Measurements from ENCODE around the gene RHEX. TPM values are rescaled to one million over a fixed set of nuclear protein-coding genes. Genes with fewer than 3 reads are reported as not detected.
"Not testable (repeated sequence)": the region's sequence is repeated elsewhere in the genome, so short reads cannot be mapped to it uniquely, and the experiment has no call there.

RHEX gene
- total RNA-seq, 2 donors from 2014 or later: not detected

GRCh38 chr1:206040328-206040727 lies 12.6 kb upstream of the RHEX start:
- H3K9me3 Mint-ChIP-seq: no peaks in the 10 kb centered on the region
- H3K27me3 Mint-ChIP-seq: no peaks in the 10 kb centered on the region
- H3K27ac Mint-ChIP-seq: peak overlapping the region; percentile 93
- no peak for ATAC-seq (replicated peaks)
- H3K36me3 Mint-ChIP-seq (ENCODE audit: low read depth): no peaks in the 10 kb centered on the region
- H3K4me1 Mint-ChIP-seq: peaks cover 15% of the 10 kb centered on the region
- H3K4me3 Mint-ChIP-seq: peak overlapping the region; percentile 79

GRCh38 chr1:206041640-206042039 lies 11.3 kb upstream of the RHEX start:
- Mint-ChIP-seq H3K27me3 (no peaks in the 10 kb centered on the region), H3K27ac (no peak overlapping the region), H3K36me3 (ENCODE audit: low read depth) (no peaks in the 10 kb centered on the region), H3K4me3 (peak overlapping the region; percentile 4), H3K4me1 (peaks cover 15% of the 10 kb centered on the region), H3K9me3 (no peaks in the 10 kb centered on the region)
- ATAC-seq (replicated peaks): no peak

DNA sequence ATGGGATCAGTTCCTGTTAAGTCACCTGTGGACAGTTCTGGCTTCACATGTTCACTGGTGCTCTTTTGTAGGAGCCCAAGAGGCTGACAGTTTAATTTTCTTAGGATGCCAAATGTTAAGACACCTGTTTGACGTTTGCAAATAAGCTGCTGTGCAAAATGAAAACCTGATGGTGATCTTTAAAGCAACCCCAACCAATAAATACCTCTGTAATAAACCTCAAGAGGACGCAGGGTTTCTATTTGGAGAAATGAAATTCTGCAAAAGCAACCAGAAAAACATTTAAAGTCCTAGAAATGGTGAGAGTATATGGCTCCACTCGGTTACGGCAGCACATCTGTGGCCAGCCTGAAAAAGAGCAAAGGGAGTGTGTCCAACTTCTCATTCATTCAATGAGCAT lies 5.7 kb upstream of the RHEX start:
- H3K27me3 Mint-ChIP-seq: no peaks in the 10 kb centered on the region
- H3K4me3 Mint-ChIP-seq: no peak overlapping the region
- H3K9me3 Mint-ChIP-seq: no peaks in the 10 kb centered on the region
- no peak overlapping the region for H3K27ac Mint-ChIP-seq
- no peak for ATAC-seq (replicated peaks)
- H3K4me1 Mint-ChIP-seq: peaks cover 19% of the 10 kb centered on the region
- no peaks in the 10 kb centered on the region for H3K36me3 Mint-ChIP-seq (ENCODE audit: low read depth)

GRCh38 chr1:206048582-206048981 lies 4.4 kb upstream of the RHEX start:
- Mint-ChIP-seq H3K4me3 (no peak overlapping the region), H3K4me1 (peaks cover 26% of the 10 kb centered on the region), H3K9me3 (no peaks in the 10 kb centered on the region), H3K36me3 (ENCODE audit: low read depth) (no peaks in the 10 kb centered on the region), H3K27me3 (no peaks in the 10 kb centered on the region), H3K27ac (no peak overlapping the region)
- ATAC-seq (replicated peaks): no peak

DNA sequence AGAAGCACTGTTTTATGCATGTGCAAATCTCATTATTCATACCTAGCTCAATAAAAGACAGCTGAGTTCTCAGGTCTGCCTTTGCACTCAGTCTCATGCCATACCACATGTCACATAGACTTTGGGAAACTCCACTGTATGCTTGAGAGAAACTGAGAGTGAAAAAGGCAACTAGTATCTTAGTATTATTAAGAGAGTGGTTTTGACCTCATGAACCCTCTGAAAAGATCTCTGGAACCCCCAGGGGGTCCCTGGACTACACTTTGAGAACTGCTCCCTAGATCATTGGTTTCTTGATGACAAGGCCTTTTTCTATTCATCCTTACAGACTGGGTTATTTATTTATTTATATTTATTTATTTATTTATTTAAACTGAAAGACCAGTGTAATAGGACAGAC lies 3.7 kb upstream of the RHEX start:
- Mint-ChIP-seq H3K9me3 (no peaks in the 10 kb centered on the region), H3K27ac (no peak overlapping the region), H3K4me3 (no peak overlapping the region), H3K36me3 (ENCODE audit: low read depth) (no peaks in the 10 kb centered on the region), H3K27me3 (no peaks in the 10 kb centered on the region), H3K4me1 (peaks cover 26% of the 10 kb centered on the region)
- ATAC-seq (replicated peaks): peak; percentile 63

GRCh38 chr1:206049919-206050600 lies 2.9 kb upstream of the RHEX start:
- ATAC-seq (replicated peaks): no peak
- no peak overlapping the region for H3K27ac Mint-ChIP-seq
- H3K9me3 Mint-ChIP-seq: no peaks in the 10 kb centered on the region
- H3K4me1 Mint-ChIP-seq: peaks cover 26% of the 10 kb centered on the region
- H3K4me3 Mint-ChIP-seq: peak overlapping the region; percentile 27
- no peaks in the 10 kb centered on the region for H3K27me3 Mint-ChIP-seq
- H3K36me3 Mint-ChIP-seq (ENCODE audit: low read depth): no peaks in the 10 kb centered on the region

- Mint-ChIP-seq H3K4me3 (peak overlapping the region; percentile 59), H3K27ac (peak overlapping the region; percentile 31), H3K4me1 (peaks cover 26% of the 10 kb centered on the region), H3K27me3 (no peaks in the 10 kb centered on the region), H3K9me3 (no peaks in the 10 kb centered on the region), H3K36me3 (ENCODE audit: low read depth) (no peaks in the 10 kb centered on the region)
- peak; percentile 91 for ATAC-seq (replicated peaks)
Observed at GRCh38 chr1:206050655-206051235, 2.2 kb upstream of the RHEX start.

DNA sequence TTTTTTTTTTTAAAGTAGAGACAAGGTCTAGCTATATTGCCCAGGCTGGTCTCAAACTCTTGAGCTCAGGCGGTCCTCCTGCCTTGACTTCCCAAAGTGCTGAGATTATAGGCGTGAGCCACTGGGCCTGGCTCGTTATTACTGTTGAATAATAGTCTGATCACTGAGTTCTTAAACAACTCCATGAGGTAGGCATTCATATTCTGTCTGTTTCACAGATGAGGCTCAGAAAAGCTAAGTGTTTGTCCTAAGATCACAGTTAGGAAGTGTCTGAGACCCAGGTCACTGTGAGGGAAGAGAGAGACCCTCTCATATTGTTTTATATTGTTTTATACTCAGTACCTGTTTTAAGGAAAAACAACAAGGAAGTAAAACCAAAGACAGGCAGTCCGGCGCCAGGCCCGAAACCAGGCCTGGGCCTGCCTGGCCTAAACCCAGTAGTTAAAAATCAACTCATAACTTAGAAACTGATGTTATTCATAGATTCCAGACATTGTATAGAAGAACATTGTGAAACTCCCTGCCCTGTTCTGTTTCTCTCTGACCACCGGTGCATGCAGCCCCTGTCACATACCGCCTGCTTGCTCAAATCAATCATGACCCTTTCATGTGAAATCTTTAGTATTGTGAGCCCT lies 625 bp upstream of the RHEX start:
- H3K27me3 Mint-ChIP-seq; H3K36me3 Mint-ChIP-seq (ENCODE audit: low read depth); H3K4me3 Mint-ChIP-seq; ATAC-seq (replicated peaks); H3K9me3 Mint-ChIP-seq; H3K27ac Mint-ChIP-seq: not testable (repeated sequence)
- peaks cover 26% of the 10 kb centered on the region for H3K4me1 Mint-ChIP-seq

GRCh38 chr1:206053616-206054015 lies 643 bp downstream of the RHEX start:
- H3K4me1 Mint-ChIP-seq: peaks cover 26% of the 10 kb centered on the region
- peak overlapping the region; percentile 60 for H3K27ac Mint-ChIP-seq
- not testable (repeated sequence) for H3K36me3 Mint-ChIP-seq (ENCODE audit: low read depth); ATAC-seq (replicated peaks); H3K9me3 Mint-ChIP-seq; H3K27me3 Mint-ChIP-seq
- peak overlapping the region; percentile 37 for H3K4me3 Mint-ChIP-seq

DNA sequence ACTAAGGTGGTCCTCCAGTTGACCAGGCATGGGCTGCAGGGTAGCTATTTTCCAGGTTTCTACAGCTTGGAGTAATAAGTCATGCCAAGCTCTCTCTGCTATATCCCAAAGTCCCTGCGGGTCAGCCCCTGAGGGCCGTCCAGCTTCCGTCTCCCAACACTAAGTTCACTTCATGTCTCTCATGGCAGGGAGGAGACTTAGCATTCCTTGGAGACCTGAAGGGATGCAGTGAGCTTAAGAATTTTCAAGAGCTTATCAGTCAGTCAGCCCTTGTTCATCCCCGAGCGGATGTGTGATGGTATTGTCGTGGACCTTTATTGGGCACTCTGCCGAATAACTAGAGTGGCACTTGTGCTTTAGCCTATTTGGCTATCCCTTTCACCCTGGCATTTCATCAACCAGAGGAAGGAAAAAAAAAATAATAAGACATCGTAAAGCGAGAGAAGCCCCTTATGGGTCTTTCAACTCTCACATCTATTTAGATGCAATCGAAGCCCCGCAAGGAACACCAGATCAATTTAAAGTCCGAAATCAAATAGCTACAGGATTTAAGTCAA lies 2.2 kb downstream of the RHEX start:
- H3K27me3 Mint-ChIP-seq; H3K4me3 Mint-ChIP-seq; H3K36me3 Mint-ChIP-seq (ENCODE audit: low read depth); ATAC-seq (replicated peaks); H3K27ac Mint-ChIP-seq; H3K9me3 Mint-ChIP-seq: not testable (repeated sequence)
- peaks cover 22% of the 10 kb centered on the region for H3K4me1 Mint-ChIP-seq

- H3K36me3 Mint-ChIP-seq (ENCODE audit: low read depth); H3K27ac Mint-ChIP-seq; H3K9me3 Mint-ChIP-seq; ATAC-seq (replicated peaks); H3K4me3 Mint-ChIP-seq; H3K27me3 Mint-ChIP-seq: not testable (repeated sequence)
- peaks cover 19% of the 10 kb centered on the region for H3K4me1 Mint-ChIP-seq
Observed at GRCh38 chr1:206055639-206056323, 2.8 kb downstream of the RHEX start.

DNA sequence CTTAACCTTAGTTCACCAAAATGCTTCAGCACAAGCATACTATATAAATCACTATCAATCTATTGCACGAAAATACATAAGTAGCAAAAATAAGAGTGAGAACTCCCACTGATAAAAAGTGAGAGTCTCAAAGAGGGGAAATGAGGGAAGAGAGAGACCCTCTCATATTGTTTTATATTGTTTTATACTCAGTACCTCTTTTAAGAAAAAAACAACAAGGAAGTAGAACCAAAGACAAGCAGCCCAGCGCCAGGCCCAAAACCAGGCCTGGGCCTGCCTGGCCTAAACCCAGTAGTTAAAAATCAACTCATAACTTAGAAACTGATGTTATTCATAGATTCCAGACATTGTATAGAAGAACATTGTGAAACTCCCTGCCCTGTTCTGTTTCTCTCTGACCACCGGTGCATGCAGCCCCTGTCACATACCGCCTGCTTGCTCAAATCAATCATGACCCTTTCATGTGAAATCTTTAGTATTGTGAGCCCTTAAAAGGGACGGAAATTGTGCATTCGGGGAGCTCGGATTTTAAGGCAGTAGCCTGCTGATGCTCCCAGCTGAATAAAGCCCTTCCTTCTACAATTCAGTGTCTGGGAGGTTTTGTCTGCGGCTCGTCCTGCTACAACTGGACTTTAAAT lies 5.4 kb downstream of the RHEX start:
- H3K9me3 Mint-ChIP-seq: not testable (repeated sequence)

DNA sequence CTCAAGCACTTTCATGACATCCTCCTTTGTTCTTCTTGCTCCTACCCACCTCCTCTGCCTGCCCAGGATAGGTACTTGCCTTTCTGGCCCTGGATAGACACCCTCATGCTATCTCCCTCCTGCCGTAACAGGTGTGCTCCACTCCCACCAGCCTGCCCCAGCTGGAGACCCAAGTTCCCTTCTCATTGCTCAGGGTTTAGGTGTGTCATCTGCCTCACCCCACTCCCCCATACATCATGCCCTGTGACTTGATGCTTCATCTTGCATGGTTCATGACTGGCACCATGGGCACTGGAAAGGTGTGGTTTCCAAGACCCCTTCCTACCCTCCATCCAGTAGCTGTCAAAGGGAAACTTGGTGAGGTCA lies 5.9 kb downstream of the RHEX start:
- Mint-ChIP-seq H3K9me3 (no peaks in the 10 kb centered on the region), H3K4me3 (no peak overlapping the region), H3K27me3 (peaks cover 4% of the 10 kb centered on the region), H3K36me3 (ENCODE audit: low read depth) (no peaks in the 10 kb centered on the region), H3K27ac (no peak overlapping the region), H3K4me1 (no peaks in the 10 kb centered on the region)
- ATAC-seq (replicated peaks): no peak

More for the DNA sequence above, 5.4 kb downstream of the RHEX start:
- H3K4me3 Mint-ChIP-seq; H3K36me3 Mint-ChIP-seq (ENCODE audit: low read depth); H3K4me1 Mint-ChIP-seq; ATAC-seq (replicated peaks); H3K27ac Mint-ChIP-seq; H3K27me3 Mint-ChIP-seq: not testable (repeated sequence)

GRCh38 chr1:206059355-206059915 lies 6.5 kb downstream of the RHEX start:
- Mint-ChIP-seq H3K27me3 (peaks cover 4% of the 10 kb centered on the region), H3K4me3 (no peak overlapping the region), H3K36me3 (ENCODE audit: low read depth) (no peaks in the 10 kb centered on the region), H3K27ac (no peak overlapping the region), H3K4me1 (no peaks in the 10 kb centered on the region), H3K9me3 (no peaks in the 10 kb centered on the region)
- ATAC-seq (replicated peaks): no peak

All from activated T-helper 17 cell treated with anti-CD3 and anti-CD28 coated beads, Interleukin-2, amount 50 U/mL, for 72 hours (primary cell).